GM19467 (cell line): ENCODE data around the gene TRMT61A.

Source experiments
- ATAC-seq: cut with Tn5 transposase; IDR thresholded peaks from one replicate; pipeline ENCODE4 v1.9.1; 2021; ENCODE audit warnings: mild to moderate bottlenecking, moderate library complexity; ENCODE audit not compliant: unreplicated experiment

TRMT61A gene

DNA sequence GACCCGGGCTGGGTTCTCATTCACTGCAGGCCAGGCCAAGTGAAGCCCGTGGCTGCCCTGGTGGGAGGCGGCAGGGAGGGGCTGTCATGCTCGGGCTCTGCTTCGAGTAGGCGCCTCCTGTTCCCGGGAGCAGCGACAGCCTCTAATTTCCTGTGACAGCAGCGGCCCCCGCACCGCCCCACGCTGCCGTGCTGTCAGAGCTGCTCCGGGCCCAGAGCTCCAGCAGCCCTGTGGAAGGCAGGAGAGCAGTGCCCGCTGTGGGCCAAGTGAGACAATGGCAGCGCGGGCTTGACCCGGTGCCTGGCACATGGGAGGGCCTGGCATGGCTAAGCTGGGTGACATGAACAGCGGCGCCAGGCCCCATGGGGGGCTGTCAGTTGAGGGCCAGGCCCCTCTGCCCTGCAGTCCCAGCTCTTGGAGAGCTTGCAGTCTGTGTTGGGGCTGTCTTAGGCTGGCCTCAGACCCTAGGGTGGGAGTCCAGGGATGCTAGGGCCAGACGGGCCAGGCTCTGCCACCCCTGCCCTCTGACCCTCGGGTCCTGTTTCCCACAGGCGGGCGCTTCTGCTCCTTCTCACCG lies 5.1 kb downstream of the TRMT61A start:
- no peak for ATAC-seq

GRCh38 chr14:103534576-103535061 lies 5.6 kb downstream of the TRMT61A start:
- ATAC-seq, result no peak

- no peak for ATAC-seq
Measured at GRCh38 chr14:103535081-103535890, 6.3 kb downstream of the TRMT61A start.

- no peak for ATAC-seq
Measured at GRCh38 chr14:103535891-103536565, 7.0 kb downstream of the TRMT61A start.

- ATAC-seq, result no peak
Measured at GRCh38 chr14:103536693-103537092, 7.7 kb downstream of the TRMT61A start.

GRCh38 chr14:103537175-103537990 lies 8.4 kb downstream of the TRMT61A start:
- no peak for ATAC-seq

DNA sequence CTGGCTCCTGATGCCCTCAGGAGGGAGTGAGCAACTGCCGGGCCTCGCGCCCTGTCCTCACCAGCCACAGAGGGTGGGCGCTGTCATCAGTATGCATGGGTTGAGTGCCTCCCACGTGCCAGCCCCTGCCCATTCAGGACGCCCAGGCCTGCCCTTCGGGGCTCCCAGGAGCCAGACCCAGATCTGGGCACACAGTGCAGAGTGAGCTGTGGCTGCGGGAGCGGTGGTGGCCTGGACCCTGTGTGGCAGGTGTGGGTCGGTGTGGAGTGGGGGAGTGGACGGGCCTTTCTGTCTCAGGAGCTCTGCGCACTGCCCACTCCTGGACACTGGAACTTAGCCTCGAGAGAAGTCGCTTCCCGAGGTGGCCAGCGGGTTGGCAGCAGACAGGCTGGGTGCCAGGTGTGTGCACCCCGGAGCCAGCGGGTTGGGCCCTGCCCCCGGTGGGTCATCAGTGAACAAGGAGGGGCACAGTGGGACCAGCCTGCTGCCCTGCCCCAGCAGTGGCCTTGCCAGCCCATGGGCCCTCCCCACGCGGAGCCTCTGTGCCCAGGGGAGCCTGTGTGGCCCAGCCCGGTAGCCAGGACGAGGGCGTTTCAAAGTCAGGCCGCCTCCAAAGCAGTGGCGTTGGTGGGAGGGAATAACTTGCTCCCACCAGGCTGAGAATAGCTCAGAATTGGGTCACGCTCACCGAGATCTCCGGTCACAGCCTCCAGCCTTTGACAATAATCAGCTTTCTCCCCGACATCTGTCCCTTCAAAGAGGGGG lies 9.5 kb downstream of the TRMT61A start:
- ATAC-seq, result no peak

DNA sequence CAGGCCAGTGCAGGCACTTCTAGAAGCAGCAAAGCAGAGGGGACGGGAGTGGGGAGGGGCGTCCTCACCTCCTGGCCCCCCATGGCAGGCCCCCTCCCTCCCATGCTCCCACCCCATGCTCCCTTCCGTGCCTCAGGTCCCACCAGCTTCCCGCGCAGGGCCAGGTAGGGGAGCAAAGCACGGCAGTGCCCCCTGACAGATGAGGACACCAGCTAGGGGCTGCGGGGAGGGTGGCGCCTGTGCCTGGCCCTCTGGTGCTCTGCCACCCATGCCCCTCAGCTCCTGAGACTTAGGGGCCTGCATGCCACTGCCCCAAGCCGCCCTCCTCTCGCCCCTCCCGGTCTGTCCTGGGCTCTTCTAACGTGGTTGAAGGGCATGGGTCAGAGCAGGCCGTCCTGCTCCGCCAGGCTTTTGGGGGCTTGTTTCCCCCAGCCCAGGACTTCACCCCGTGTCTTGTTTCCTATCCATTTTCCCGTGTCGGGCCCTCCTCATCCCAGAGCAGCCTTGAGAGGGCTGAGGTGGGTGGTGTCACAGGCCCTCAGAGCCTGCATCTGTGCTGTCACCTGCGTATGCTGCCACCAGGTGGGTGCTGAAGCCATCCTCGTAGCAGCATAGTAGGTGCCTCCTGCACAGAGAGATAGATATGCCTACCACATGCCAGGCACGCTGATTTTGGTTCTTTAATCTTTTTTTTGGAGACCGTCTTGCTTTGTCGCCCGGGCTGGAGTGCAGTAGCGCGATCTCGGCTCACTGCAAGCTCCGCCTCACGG lies 10.2 kb downstream of the TRMT61A start:
- ATAC-seq, result no peak

GRCh38 chr14:103540821-103541708 lies 12.1 kb downstream of the TRMT61A start:
- no peak for ATAC-seq

DNA sequence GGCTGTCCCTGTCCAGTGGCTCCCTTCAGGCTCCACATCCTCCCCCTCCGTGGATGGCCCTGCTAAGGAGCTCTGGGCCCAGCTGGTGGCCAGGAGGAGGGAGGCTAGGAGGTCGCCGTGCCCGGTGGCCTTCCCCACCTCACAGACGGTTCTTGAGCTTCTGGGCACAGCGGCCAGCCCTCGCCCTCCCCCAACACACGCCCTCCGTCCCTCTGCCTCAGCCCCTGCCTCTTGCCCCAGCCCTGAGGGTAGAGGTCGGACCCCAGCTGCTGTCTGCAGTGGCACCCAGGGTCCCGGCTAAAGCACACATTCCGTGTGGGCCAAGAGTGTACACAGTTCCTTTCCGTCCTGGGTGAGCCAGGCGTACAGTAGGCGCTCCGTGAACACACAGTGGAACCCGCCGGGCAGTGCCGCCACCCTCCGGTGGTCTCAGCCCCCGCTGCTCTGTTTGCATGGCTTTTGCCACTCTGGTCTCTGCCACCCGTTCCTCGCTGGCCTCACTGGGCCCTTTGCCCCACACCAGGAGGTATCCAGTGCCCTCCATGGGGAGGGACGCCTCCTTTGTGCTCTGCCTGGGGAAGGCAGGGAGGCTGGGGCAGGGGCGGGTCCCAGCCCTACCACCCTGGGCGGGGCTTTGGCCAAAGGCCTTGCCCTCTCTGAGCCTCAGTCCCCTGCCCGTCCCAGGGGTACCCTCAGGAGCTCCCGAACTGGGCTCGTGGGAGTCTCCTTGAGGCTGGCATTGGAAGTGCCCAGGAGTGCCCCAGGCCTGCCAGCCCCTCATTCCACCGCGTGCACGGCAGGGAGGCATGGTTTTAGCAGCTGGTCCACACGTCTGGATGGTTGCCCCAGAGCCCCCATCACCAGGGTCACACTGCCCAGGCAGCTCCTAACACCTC lies 13.0 kb downstream of the TRMT61A start:
- ATAC-seq, result no peak

GRCh38 chr14:103542605-103543088 lies 13.7 kb downstream of the TRMT61A start:
- no peak for ATAC-seq

DNA sequence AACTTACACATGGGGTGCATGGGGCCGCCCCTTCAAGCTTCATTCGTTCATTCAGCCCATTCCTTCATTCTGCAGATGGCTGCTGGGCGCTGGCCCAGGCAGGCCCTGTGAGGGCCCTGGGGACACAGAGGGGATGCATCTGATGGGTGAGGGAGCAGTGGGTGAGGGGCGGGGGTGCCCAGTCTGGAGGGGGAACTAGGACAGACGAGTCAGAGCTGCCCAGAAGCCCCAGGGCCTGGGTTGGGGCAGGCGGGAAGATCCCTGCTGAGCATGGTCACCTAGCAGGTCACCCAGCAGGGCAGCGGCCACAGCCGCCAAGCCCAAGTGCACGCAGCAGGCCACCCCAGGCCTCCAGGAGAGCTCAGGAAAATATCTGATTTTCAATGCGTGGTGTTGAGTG lies 14.1 kb downstream of the TRMT61A start:
- ATAC-seq, result no peak

GRCh38 chr14:103543721-103544387 lies 14.9 kb downstream of the TRMT61A start:
- ATAC-seq, result no peak

DNA sequence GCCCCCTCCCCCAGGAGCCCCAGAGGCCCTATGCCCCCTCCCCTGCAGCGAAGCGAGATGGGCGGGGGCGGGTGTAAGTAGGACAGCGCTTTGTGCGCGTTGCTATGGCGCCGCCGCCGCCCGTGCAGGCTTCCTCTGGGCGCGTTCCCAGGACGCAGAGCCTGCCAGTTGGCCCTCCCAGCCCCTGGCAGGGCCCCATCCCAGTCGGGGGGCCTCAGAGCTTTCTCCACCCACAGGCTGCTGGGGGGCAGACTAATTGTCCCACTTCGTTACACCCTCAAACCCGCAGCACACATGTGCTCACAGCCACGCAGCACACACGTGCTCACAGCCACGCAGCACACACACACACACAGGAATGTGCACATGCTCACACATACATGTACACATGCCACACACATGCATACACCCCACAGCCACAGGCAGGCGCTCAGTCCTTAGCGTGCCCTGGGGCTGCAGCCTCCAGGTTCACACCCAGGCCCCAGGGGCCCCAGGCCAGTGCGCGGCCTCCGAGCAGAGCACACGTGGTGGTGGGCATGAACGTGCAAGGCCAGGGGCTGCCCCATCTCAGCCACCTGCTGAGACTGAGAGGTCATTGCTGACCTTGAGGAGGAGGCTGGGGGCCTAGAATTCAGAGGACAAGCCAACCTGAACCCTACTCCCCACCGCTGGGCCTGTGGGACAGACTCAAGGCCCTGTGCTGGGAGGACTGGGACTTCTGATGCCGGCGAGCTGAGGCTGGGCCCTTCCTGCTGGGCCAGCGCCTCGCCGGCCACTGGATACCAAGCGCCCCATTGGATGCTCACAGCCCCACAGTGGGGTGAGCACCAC lies 15.6 kb downstream of the TRMT61A start:
- ATAC-seq, result no peak

- no peak for ATAC-seq
Measured at GRCh38 chr14:103545219-103545914, 16.4 kb downstream of the TRMT61A start.
